Mammary epithelial cell (primary cell): ENCODE data around the gene XAB2.

Source experiments
- EZH2 ChIP-seq: IDR thresholded peaks from 2 replicates; pipeline ENCODE4 v1.6.1; 2012; ENCODE audit warnings: low read length, inconsistent platforms, borderline replicate concordance
- TF ChIP-seq, protein P1 (sequence below), 2 donors: IDR thresholded peaks in 1 of 2; conservative IDR thresholded peaks in 1 of 2; 2 replicates each; pipeline ENCODE4 v1.5.1; 2011 to 2012; ENCODE audit warnings: inconsistent platforms in 2 of 2, low read length in 2 of 2, mild to moderate bottlenecking in 2 of 2, control low read depth in 1 of 2, low read depth in 1 of 2; ENCODE audit not compliant: insufficient read depth in 1 of 2; ENCODE audit errors: extremely low read depth in 1 of 2

DNA sequence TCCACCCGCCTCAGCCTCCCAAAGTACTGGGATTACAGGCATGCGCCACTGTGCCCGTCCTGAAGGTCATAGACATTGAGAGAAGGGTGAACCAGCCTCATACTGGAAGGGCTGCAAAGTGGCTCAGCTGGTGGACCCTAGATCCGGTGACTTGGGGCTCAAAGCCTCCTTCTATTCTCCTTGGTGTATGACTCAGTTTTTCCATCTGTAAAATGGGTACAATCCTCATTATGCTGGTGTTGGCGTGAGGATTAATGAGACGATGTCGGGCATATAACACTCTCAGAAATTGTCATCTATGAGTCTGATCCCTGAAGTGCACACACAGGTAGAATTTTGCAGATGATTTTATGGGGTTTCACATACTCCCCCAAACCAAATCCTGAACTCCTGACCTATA lies 39.5 kb downstream of the XAB2 start:
- no peak for TF ChIP-seq EZH2
- TF ChIP-seq, protein P1, sequence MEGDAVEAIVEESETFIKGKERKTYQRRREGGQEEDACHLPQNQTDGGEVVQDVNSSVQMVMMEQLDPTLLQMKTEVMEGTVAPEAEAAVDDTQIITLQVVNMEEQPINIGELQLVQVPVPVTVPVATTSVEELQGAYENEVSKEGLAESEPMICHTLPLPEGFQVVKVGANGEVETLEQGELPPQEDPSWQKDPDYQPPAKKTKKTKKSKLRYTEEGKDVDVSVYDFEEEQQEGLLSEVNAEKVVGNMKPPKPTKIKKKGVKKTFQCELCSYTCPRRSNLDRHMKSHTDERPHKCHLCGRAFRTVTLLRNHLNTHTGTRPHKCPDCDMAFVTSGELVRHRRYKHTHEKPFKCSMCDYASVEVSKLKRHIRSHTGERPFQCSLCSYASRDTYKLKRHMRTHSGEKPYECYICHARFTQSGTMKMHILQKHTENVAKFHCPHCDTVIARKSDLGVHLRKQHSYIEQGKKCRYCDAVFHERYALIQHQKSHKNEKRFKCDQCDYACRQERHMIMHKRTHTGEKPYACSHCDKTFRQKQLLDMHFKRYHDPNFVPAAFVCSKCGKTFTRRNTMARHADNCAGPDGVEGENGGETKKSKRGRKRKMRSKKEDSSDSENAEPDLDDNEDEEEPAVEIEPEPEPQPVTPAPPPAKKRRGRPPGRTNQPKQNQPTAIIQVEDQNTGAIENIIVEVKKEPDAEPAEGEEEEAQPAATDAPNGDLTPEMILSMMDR (conservative IDR thresholded peaks at IDR 0.05 in 1 of 2, IDR thresholded peaks at IDR 0.05 in 1 of 2; ENCODE audit: extremely low read depth in 1 of 2, insufficient read depth in 1 of 2, low read depth in 1 of 2, low read length in 2 of 2), result no peak
